Neutrophil (primary cell): Measurements from ENCODE around the gene SIM1.

Experiments
- H3K27ac ChIP-seq: fragments of 200-600 bp; sonication (generic); 2 replicates; pipeline ENCODE4 v1.5.1; 2016; ENCODE audit warnings: mild to moderate bottlenecking, moderate library complexity
- H3K27me3 ChIP-seq: fragments of 200-600 bp; sonication (generic); 2 replicates; pipeline ENCODE4 v1.6.0; 2016; ENCODE audit warnings: mild to moderate bottlenecking
- H3K36me3 ChIP-seq: fragments of 200-600 bp; sonication (generic); 2 replicates; pipeline ENCODE4 v1.5.1; 2017
- H3K4me1 ChIP-seq, 2 experiments: fragments of 200-600 bp in 1 of 2; sonication (generic) in 1 of 2; 1 replicate in 1 of 2; 2 replicates in 1 of 2; pipeline versions ENCODE4 v1.5.1 to v1.6.1; 2013 to 2016; ENCODE audit warnings: low read depth in 1 of 2, low read length in 1 of 2, mild to moderate bottlenecking in 1 of 2, moderate library complexity in 1 of 2; ENCODE audit not compliant: control insufficient read depth in 1 of 2, insufficient read depth in 1 of 2
- H3K4me3 ChIP-seq, 2 experiments: fragments of 200-600 bp in 1 of 2; sonication (generic) in 1 of 2; 1 replicate in 1 of 2; 2 replicates in 1 of 2; pipeline ENCODE4 v1.5.1; 2013 to 2016; ENCODE audit warnings: low read depth in 1 of 2, low read length in 1 of 2, mild to moderate bottlenecking in 1 of 2, moderate library complexity in 1 of 2
- H3K9me3 ChIP-seq: fragments of 200-600 bp; sonication (generic); 2 replicates; pipeline ENCODE4 v1.5.1; 2016
- CTCF ChIP-seq: fragments of 200-600 bp; sonication (generic); IDR thresholded peaks from 2 replicates; pipeline ENCODE4 v1.5.1; 2016; ENCODE audit warnings: antibody characterized with exemption

Gene SIM1

GRCh38 chr6:100459592-100460184, 5.0 kb downstream of the SIM1 start:
- no peaks in the 10 kb centered on the region for H3K36me3 ChIP-seq
- TF ChIP-seq CTCF: no peak
- peaks cover 0 to 4% of the 10 kb centered on the region in 2 experiments for H3K4me1 ChIP-seq
- H3K9me3 ChIP-seq: no peaks in the 10 kb centered on the region
- no peak overlapping the region for H3K27ac ChIP-seq
- no peak overlapping the region for H3K4me3 ChIP-seq
- peaks cover 100% of the 10 kb centered on the region for H3K27me3 ChIP-seq

- TF ChIP-seq CTCF: no peak
These were observed 5.7 kb downstream of the SIM1 start for GRCh38 chr6:100458841-100459591.

GRCh38 chr6:100457311-100457990, 7.3 kb downstream of the SIM1 start:
- Histone ChIP-seq H3K27ac (no peak overlapping the region), H3K36me3 (no peaks in the 10 kb centered on the region), H3K4me1 (no peaks in the 10 kb centered on the region), H3K27me3 (peaks cover 100% of the 10 kb centered on the region), H3K9me3 (no peaks in the 10 kb centered on the region), H3K4me3 (no peak overlapping the region)
- TF ChIP-seq CTCF: no peak

More at GRCh38 chr6:100458841-100459591, 5.7 kb downstream of the SIM1 start:
- no peaks in the 10 kb centered on the region for H3K4me1 ChIP-seq
- H3K4me3 ChIP-seq: no peak overlapping the region
- H3K27me3 ChIP-seq: peaks cover 100% of the 10 kb centered on the region
- H3K36me3 ChIP-seq: no peaks in the 10 kb centered on the region
- no peaks in the 10 kb centered on the region for H3K9me3 ChIP-seq
- no peak overlapping the region for H3K27ac ChIP-seq

- Histone ChIP-seq H3K9me3 (no peaks in the 10 kb centered on the region), H3K36me3 (no peaks in the 10 kb centered on the region), H3K4me3 (no peak overlapping the region), H3K27me3 (peaks cover 100% of the 10 kb centered on the region), H3K27ac (no peak overlapping the region), H3K4me1 (no peaks in the 10 kb centered on the region)
- TF ChIP-seq CTCF: no peak
These were observed 7.8 kb downstream of the SIM1 start for GRCh38 chr6:100456908-100457235.

GRCh38 chr6:100456141-100456907, 8.4 kb downstream of the SIM1 start:
- H3K27me3 ChIP-seq: peaks cover 100% of the 10 kb centered on the region
- no peak overlapping the region for H3K27ac ChIP-seq
- H3K4me1 ChIP-seq: no peaks in the 10 kb centered on the region
- TF ChIP-seq CTCF: no peak
- H3K4me3 ChIP-seq: no peak overlapping the region
- H3K36me3 ChIP-seq: no peaks in the 10 kb centered on the region
- no peaks in the 10 kb centered on the region for H3K9me3 ChIP-seq
